Neuronal stem cell (in vitro differentiated cells): ENCODE data around the gene TDRD12.

ENCODE experiments used
- DNase-seq: peaks from one replicate; pipeline ENCODE4 v3.0.0-alpha.2; 2013; ENCODE audit warnings: low spot score
- H2AFZ ChIP-seq: one replicate; pipeline ENCODE4 v1.6.1; 2013; ENCODE audit warnings: mild to moderate bottlenecking, low read length, inconsistent platforms
- H2AK5ac ChIP-seq: 2 replicates; pipeline ENCODE4 v1.6.1; 2013; ENCODE audit warnings: low read depth, mild to moderate bottlenecking, inconsistent platforms, low read length, moderate library complexity, mixed read lengths
- H2BK120ac ChIP-seq: 2 replicates; pipeline ENCODE4 v1.6.1; 2013; ENCODE audit warnings: low read depth, mild to moderate bottlenecking, inconsistent platforms, low read length, moderate library complexity, mixed read lengths
- H2BK12ac ChIP-seq: one replicate; pipeline ENCODE4 v1.6.1; 2013; ENCODE audit warnings: low read length, inconsistent platforms
- H2BK15ac ChIP-seq: 2 replicates; pipeline ENCODE4 v1.6.1; 2013; ENCODE audit warnings: mild to moderate bottlenecking, low read length, inconsistent platforms, mixed read lengths
- H2BK5ac ChIP-seq: one replicate; pipeline ENCODE4 v1.6.1; 2013; ENCODE audit warnings: inconsistent platforms, mild to moderate bottlenecking, low read length, moderate library complexity
- H3K14ac ChIP-seq: one replicate; pipeline ENCODE4 v1.6.1; 2013; ENCODE audit warnings: low read length, inconsistent platforms
- H3K18ac ChIP-seq: 2 replicates; pipeline ENCODE4 v1.6.1; 2013; ENCODE audit warnings: low read length, inconsistent platforms
- H3K23ac ChIP-seq: 2 replicates; pipeline ENCODE4 v1.6.1; 2013; ENCODE audit warnings: low read depth, mild to moderate bottlenecking, mixed read lengths, low read length, inconsistent platforms; ENCODE audit not compliant: poor library complexity
- H3K27ac ChIP-seq: replicated peaks from 3 replicates; pipeline ENCODE4 v1.5.1; 2013; ENCODE audit warnings: low read length, inconsistent platforms
- H3K27me3 ChIP-seq, 3 experiments: 2 replicates each; pipeline ENCODE4 v1.6.1; 2013; ENCODE audit warnings: low read length in 3 of 3, mild to moderate bottlenecking in 2 of 3, inconsistent platforms in 1 of 3, low read depth in 1 of 3, mixed read lengths in 1 of 3, moderate library complexity in 1 of 3; ENCODE audit not compliant: control insufficient read depth in 3 of 3, insufficient read depth in 3 of 3
- H3K36me3 ChIP-seq, 2 donors: replicated peaks in 1 of 2; 2 replicates each; pipeline ENCODE4 v1.6.1; 2013; ENCODE audit warnings: low read length in 2 of 2; ENCODE audit not compliant: control insufficient read depth in 2 of 2, insufficient read depth in 2 of 2
- H3K4ac ChIP-seq: 2 replicates; pipeline ENCODE4 v1.6.1; 2013; ENCODE audit warnings: inconsistent platforms, mild to moderate bottlenecking, low read length, moderate library complexity
- H3K4me1 ChIP-seq, 2 donors: 1 replicate in 1 of 2; 2 replicates in 1 of 2; pipeline ENCODE4 v1.6.1; 2013; ENCODE audit warnings: low read length in 2 of 2, low read depth in 1 of 2; ENCODE audit not compliant: control insufficient read depth in 2 of 2, insufficient read depth in 1 of 2
- H3K4me2 ChIP-seq: one replicate; pipeline ENCODE4 v1.6.1; 2013; ENCODE audit warnings: mild to moderate bottlenecking, low read length, inconsistent platforms; ENCODE audit not compliant: insufficient read depth, poor library complexity, severe bottlenecking
- H3K4me3 ChIP-seq, 2 donors: 2 replicates each; pipeline ENCODE4 v1.5.1; 2013; ENCODE audit warnings: low read length in 2 of 2, mild to moderate bottlenecking in 2 of 2, inconsistent platforms in 1 of 2, moderate library complexity in 1 of 2
- H3K79me1 ChIP-seq: one replicate; pipeline ENCODE4 v1.6.1; 2013; ENCODE audit warnings: low read depth, mild to moderate bottlenecking, inconsistent platforms, low read length, moderate library complexity
- H3K9ac ChIP-seq: one replicate; pipeline ENCODE4 v1.6.1; 2013; ENCODE audit warnings: mild to moderate bottlenecking, low read depth, low read length, inconsistent platforms; ENCODE audit not compliant: poor library complexity
- H3K9me3 ChIP-seq, 2 donors: replicated peaks in 1 of 2; 2 replicates each; pipeline versions ENCODE3 to v1.6.1; 2013; ENCODE audit warnings: low read length in 2 of 2, mild to moderate bottlenecking in 2 of 2, inconsistent platforms in 1 of 2, low read depth in 1 of 2, mixed read lengths in 1 of 2, moderate library complexity in 1 of 2; ENCODE audit not compliant: control insufficient read depth in 2 of 2, insufficient read depth in 1 of 2
- H4K8ac ChIP-seq: one replicate; pipeline ENCODE4 v1.6.1; 2013; ENCODE audit warnings: low read depth, mild to moderate bottlenecking, inconsistent platforms, low read length, moderate library complexity
- H4K91ac ChIP-seq: one replicate; pipeline ENCODE4 v1.6.1; 2013; ENCODE audit warnings: low read length, low read depth, mild to moderate bottlenecking, inconsistent platforms; ENCODE audit not compliant: poor library complexity
- WGBS, 2 donors: extraction: QIAGEN DNeasy Blood & Tissue Kit; methylation state at CpG; one replicate each; pipeline ENCODE4 v1.1.7; 2013; ENCODE audit warnings: missing lambda C conversion rate in 2 of 2, mixed read lengths in 1 of 2; ENCODE audit not compliant: insufficient read length in 2 of 2, insufficient replicate concordance in 1 of 2; ENCODE audit errors: extremely low coverage in 2 of 2; 5-methylcytosine and 5-hydroxymethylcytosine counted together

The TDRD12 gene

DNA sequence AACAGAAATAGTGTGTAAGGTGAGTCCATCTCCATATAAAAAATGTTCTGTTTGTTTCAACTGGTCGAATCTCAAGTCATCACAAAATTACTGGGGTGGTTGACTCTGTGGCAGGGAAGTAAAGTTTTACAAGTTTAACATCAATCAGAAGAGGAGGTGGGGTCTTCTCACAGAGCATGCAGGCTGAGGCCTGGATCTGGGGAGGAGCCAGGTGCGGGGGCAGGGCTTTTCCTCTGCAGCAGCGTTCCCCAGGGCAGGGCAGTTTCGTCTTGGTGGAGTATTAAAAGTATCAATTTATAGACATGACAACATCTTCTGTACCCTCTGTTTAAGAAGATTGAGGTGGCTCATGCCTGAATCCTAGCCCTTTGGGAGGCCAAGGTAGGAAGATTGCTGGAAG, 81.2 kb downstream of the TDRD12 start:
- H3K4ac ChIP-seq = no peak overlapping the region
- H3K9ac ChIP-seq = no peak overlapping the region
- no peak overlapping the region for H2BK120ac ChIP-seq
- no peaks in the 10 kb centered on the region for H3K79me1 ChIP-seq
- H2AK5ac ChIP-seq = no peak overlapping the region
- H3K9me3 ChIP-seq = no peaks in the 10 kb centered on the region
- no peak overlapping the region for H2AFZ ChIP-seq
- H4K8ac ChIP-seq = no peak overlapping the region
- H2BK12ac ChIP-seq = no peak overlapping the region
- H3K4me3 ChIP-seq = no peak overlapping the region
- H4K91ac ChIP-seq = no peak overlapping the region
- H3K27me3 ChIP-seq = peaks cover 0 to 3% (median 0%) of the 10 kb centered on the region in 3 experiments
- WGBS, 2 donors = no CpG with 5 or more reads among the region's 4 CpGs
- no peak overlapping the region for H3K4me2 ChIP-seq
- no peak for DNase-seq
- H3K18ac ChIP-seq = no peak overlapping the region
- no peak overlapping the region for H2BK5ac ChIP-seq
- H3K23ac ChIP-seq = no peak overlapping the region
- no peak overlapping the region for H2BK15ac ChIP-seq
- H3K4me1 ChIP-seq = no peaks in the 10 kb centered on the region
- H3K27ac ChIP-seq = no peak overlapping the region
- no peak overlapping the region for H3K14ac ChIP-seq
- no peaks in the 10 kb centered on the region for H3K36me3 ChIP-seq

DNA sequence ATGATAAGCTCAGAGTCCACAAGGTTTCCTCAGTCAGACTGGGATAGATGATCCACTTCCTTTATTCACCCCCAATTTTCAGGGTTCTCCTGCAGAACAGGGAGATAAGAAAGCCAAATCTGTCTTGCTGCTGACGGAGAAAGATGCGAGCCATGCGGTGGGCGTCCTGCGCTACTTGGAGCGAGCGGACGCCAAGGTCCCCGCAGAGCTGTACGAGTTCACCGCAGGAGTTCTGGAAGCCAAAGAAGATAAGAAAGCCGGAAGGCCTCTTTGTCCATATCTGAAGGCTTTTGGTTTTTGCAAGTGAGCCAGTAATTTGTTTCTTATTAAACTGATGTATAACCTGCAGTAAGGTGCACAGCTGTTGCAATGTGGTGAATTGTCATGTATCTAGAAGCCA, 83.3 kb downstream of the TDRD12 start:
- Histone ChIP-seq H3K4ac (no peak overlapping the region), H4K91ac (no peak overlapping the region), H3K18ac (no peak overlapping the region), H3K79me1 (no peaks in the 10 kb centered on the region), H3K14ac (no peak overlapping the region), H2AK5ac (no peak overlapping the region), H3K36me3 (no peaks in the 10 kb centered on the region), H2BK12ac (no peak overlapping the region), H3K9ac (no peak overlapping the region), H3K4me2 (no peak overlapping the region), H2AFZ (no peak overlapping the region), H2BK15ac (no peak overlapping the region), H4K8ac (no peak overlapping the region), H3K4me3 (no peak overlapping the region), H3K9me3 (no peaks in the 10 kb centered on the region), H3K27ac (no peak overlapping the region), H2BK120ac (no peak overlapping the region), H3K27me3 (peaks cover 0 to 1% (median 0%) of the 10 kb centered on the region in 3 experiments), H3K23ac (no peak overlapping the region), H3K4me1 (no peaks in the 10 kb centered on the region), H2BK5ac (no peak overlapping the region)
- WGBS, 2 donors = no CpG with 5 or more reads among the region's 12 CpGs
- DNase-seq = no peak

DNA sequence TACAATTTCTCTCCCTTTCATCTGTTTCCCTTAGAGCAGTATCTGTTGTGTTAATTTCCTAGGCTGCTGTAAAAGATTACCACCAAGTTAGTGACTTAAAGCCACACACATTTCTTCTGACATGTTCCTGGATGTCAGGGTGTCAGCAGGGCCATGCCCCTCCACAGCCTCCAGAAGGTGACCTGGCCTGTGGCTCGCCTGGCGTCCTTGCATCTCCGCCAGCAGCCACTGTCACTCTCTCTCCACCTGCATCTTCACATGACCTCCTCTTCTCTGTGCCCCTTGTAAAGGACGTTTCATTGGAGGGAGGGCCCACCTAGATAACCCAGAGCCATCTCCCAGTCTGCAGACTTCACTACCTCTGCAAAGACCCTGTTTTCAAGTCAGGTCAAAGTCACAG, 88.7 kb downstream of the TDRD12 start:
- no peaks in the 10 kb centered on the region for H3K9me3 ChIP-seq
- no CpG with 5 or more reads among the region's 4 CpGs for WGBS, 2 donors
- no peak for DNase-seq

DNA sequence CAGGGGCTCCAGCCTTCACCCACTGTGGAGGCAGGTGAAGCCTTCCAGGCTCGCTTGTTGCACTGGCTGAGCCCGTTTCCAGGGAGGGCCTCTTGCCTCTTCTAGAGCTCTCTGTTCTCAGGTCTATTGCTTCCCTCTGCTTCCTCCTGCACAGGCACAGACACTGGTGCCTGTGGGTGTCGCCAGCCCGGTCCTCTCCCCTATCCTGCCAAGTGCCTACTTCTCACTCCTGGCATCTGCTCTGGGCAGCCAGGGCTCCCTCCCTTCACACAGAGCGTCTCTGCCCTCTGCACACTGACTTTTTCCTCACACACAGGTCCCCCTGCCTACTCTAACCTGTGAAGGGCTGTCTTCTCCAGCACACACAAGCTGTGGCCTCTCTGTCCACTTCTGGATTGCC, 89.7 kb downstream of the TDRD12 start:
- Histone ChIP-seq H3K14ac (no peak overlapping the region), H2AK5ac (no peak overlapping the region), H3K36me3 (no peaks in the 10 kb centered on the region), H3K9ac (no peak overlapping the region), H3K4me2 (no peak overlapping the region), H2BK120ac (no peak overlapping the region), H3K18ac (peak overlapping the region; percentile 20), H3K4ac (no peak overlapping the region), H3K4me3 (no peak overlapping the region), H3K27me3 (peaks cover 0 to 15% (median 0%) of the 10 kb centered on the region in 3 experiments), H2BK12ac (peak overlapping the region; percentile 47), H3K27ac (no peak overlapping the region), H2BK5ac (no peak overlapping the region), H3K23ac (no peak overlapping the region), H2AFZ (no peak overlapping the region), H3K79me1 (no peaks in the 10 kb centered on the region), H2BK15ac (no peak overlapping the region), H3K9me3 (no peaks in the 10 kb centered on the region), H4K8ac (no peak overlapping the region), H3K4me1 (peaks cover 1 to 5% of the 10 kb centered on the region in 2 donors), H4K91ac (no peak overlapping the region)
- no peak for DNase-seq
- no CpG with 5 or more reads among the region's 5 CpGs for WGBS, 2 donors

More for the DNA sequence above, 88.7 kb downstream of the TDRD12 start:
- Histone ChIP-seq H3K4ac (no peak overlapping the region), H2AK5ac (no peak overlapping the region), H3K27ac (no peak overlapping the region), H3K18ac (no peak overlapping the region), H3K36me3 (no peaks in the 10 kb centered on the region), H3K4me3 (no peak overlapping the region), H4K8ac (no peak overlapping the region), H2BK12ac (no peak overlapping the region), H3K4me2 (no peak overlapping the region), H3K23ac (no peak overlapping the region), H3K79me1 (no peaks in the 10 kb centered on the region), H3K9ac (no peak overlapping the region), H2AFZ (no peak overlapping the region), H4K91ac (no peak overlapping the region), H3K27me3 (peaks cover 0 to 15% (median 0%) of the 10 kb centered on the region in 3 experiments), H3K4me1 (peaks cover 0 to 1% of the 10 kb centered on the region in 2 donors), H2BK5ac (no peak overlapping the region), H2BK120ac (no peak overlapping the region), H2BK15ac (no peak overlapping the region), H3K14ac (no peak overlapping the region)
